Measurements from ENCODE around the gene DLG2. TPM values are rescaled to one million over a fixed set of nuclear protein-coding genes. Genes with fewer than 3 reads are reported as not detected.

The DLG2 gene
- total and polyA plus RNA-seq, 9 of the 15 experiments (the other 6 are each of a cell fraction or from before 2014, with no cell fraction given), result 0.52 to 1.6 (median 0.95) TPM

DNA sequence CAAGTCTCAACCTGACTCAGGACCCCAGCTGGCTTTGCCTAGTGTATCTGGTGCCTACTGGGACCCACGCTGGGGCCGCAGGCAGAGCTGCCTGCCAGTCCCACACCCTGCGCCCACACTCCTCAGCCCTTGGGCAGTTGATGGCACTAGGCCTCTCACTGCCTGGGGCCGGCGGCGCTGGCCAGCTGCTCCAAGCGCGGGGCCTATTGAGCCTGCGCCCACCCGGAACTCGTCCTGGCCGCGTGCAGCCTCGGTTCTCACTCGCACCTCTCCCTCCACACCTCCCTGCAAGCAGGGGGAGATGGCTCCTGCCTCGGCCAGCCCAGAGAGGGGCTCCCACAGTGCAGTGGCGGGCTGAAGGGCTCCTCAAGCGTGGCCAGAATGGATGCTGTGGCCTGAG is 1432.4 kb downstream of the DLG2 start:
- ChIA-PET CTCF (ENCODE audit: low intra/inter-chr PET ratio) (no interaction called here), POLR2A (no interaction called here)
- BruUV-seq (replicated peaks), result no TSS peak
- H3K27ac ChIP-seq (ENCODE audit: extremely low read depth, low read depth, low read length), result no peak overlapping the region
- no peaks in the 10 kb centered on the region for H3K36me3 ChIP-seq (ENCODE audit: control insufficient read depth, insufficient read depth, low read length)
- no peaks in the 10 kb centered on the region for H3K27me3 ChIP-seq (ENCODE audit: control insufficient read depth in 2 of 2, insufficient read depth in 2 of 2, low read length in 2 of 2)
- 0% methylated on average over 11 of the region's 18 CpGs for WGBS (ENCODE audit: insufficient coverage, low coverage, missing lambda C conversion rate)
- H3K4me3 ChIP-seq, result no peak overlapping the region
- H3K79me2 ChIP-seq (ENCODE audit: control insufficient read depth, insufficient read depth, low read length), result no peaks in the 10 kb centered on the region
- no peak overlapping the region for H3K4me2 ChIP-seq (ENCODE audit: insufficient read depth, low read length)
- no peak for FAIRE-seq
- TF ChIP-seq HDAC8 (tag; IDR thresholded peaks at IDR 0.05) (no peak), ZNF79 (CRISPR knock-in tag; IDR thresholded peaks at IDR 0.05; ENCODE audit: low read depth) (no peak), SP1 (CRISPR knock-in tag; IDR thresholded peaks at IDR 0.05) (no peak), HDGF (IDR thresholded peaks at IDR 0.05) (no peak), ZNF274 (IDR thresholded peaks at IDR 0.05; ENCODE audit: borderline replicate concordance, low read depth, low read length) (no peak), HMG20B (CRISPR knock-in tag; IDR thresholded peaks at IDR 0.05) (no peak), DACH1 (IDR thresholded peaks at IDR 0.05; ENCODE audit: partially characterized antibody) (no peak), CAMTA2 (CRISPR knock-in tag; conservative IDR thresholded peaks at IDR 0.05) (no peak)
- TF ChIP-seq, protein P1, sequence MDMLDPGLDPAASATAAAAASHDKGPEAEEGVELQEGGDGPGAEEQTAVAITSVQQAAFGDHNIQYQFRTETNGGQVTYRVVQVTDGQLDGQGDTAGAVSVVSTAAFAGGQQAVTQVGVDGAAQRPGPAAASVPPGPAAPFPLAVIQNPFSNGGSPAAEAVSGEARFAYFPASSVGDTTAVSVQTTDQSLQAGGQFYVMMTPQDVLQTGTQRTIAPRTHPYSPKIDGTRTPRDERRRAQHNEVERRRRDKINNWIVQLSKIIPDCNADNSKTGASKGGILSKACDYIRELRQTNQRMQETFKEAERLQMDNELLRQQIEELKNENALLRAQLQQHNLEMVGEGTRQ (CRISPR knock-in tag; IDR thresholded peaks at IDR 0.05), result no peak
- H3K4me1 ChIP-seq (replicated peaks in 1 of 2; ENCODE audit: control insufficient read depth in 2 of 2, insufficient read depth in 2 of 2, low read length in 2 of 2), result no peaks in the 10 kb centered on the region
- intact Hi-C loops (cut with micrococcal nuclease) (no loop called here), in situ Hi-C loops (cut with MboI) (no loop called here)
- H3K9me1 ChIP-seq (ENCODE audit: control insufficient read depth, insufficient read depth, low read length), result no peaks in the 10 kb centered on the region
- H4K20me1 ChIP-seq (replicated peaks; ENCODE audit: control insufficient read depth, insufficient read depth, low read length), result no peaks in the 10 kb centered on the region
- H3K9me3 ChIP-seq (replicated peaks; ENCODE audit: control insufficient read depth, insufficient read depth, low read depth, low read length), result no peaks in the 10 kb centered on the region
- no peak overlapping the region for H3K9ac ChIP-seq (ENCODE audit: insufficient read depth in 1 of 2, low read depth in 2 of 2, low read length in 2 of 2)
- ATAC-seq, result no peak
- no peak for DNase-seq (ENCODE audit: extremely low read depth in 1 of 4, low spot score in 3 of 4)
- no peak overlapping the region for H2AFZ ChIP-seq (ENCODE audit: low read depth, low read length)

Measured in K562 (cell line).